ENCODE measurements around the gene IFI30. TPM values are rescaled to one million over a fixed set of nuclear protein-coding genes. Genes with fewer than 3 reads are reported as not detected.

The IFI30 gene
- total RNA-seq, 4 donors from 2014 or later = 10.0 to 50.8 (median 32.8) TPM

DNA sequence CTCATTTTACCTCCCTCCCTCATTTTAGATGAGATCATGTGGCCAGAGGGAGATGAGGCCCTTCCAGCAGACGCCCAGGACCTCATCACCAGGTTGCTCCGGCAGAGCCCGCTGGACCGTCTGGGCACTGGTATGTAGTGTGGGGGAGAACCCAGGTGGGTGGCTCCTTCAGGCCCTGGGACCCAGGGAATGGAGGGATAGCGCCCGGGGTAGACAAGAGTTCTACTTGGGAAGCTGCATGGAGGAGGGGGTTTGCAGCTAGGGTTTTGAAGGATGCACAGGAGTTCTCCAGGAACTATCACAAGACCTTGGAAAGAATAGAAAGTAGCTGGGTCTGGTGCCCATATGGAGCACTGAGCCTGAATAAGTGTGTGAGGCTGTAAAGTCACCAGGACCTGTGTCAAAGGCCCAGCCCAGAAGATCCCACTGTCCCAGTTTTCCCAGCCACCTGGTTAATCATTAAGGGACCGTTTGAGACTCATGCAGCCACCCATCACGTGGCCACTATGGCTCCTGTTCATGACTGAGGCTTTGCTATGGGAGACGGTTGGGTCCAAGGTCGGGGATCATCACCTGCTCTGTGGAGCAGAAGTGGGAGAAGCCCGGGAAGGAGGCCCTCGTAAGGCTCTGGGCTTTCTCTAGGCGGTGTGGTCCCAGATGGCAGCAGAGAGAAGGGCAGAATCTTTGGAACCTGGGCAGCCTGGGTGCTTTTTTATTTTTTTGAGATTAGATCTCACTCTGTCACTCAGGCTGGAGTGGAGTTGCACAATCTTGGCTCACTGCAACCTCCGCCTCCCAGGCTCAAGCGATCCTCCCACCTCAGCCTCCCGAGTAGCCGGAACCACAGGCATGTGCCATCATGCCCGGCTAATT is 37.7 kb upstream of the IFI30 start:
- peaks cover 0 to 18% (median 11%) of the 10 kb centered on the region in 4 donors for H3K4me1 ChIP-seq
- peak overlapping the region; percentile 60 to 82 (median 74) for H3K27ac ChIP-seq
- H3K4me3 ChIP-seq = no peak overlapping the region
- in situ Hi-C loops (cut with MboI; ENCODE audit: low pct_ligation_motif_present in 1 of 4, low pct_unique_long_range_greater_than_20kb in 1 of 4, low sequenced_read_pairs in 3 of 4) = no loop called here
- H3K36me3 ChIP-seq = peaks cover 0 to 26% (median 11%) of the 10 kb centered on the region in 4 donors
- TF ChIP-seq POLR2A (IDR thresholded peaks at IDR 0.05) (no peak), EP300 (IDR thresholded peaks at IDR 0.05; ENCODE audit: low read depth) (peak; percentile 42)
- H3K9me3 ChIP-seq = no peaks in the 10 kb centered on the region
- H3K27me3 ChIP-seq = no peaks in the 10 kb centered on the region
- peak; percentile 79 for DNase-seq
- 66 to 80% methylated on average over 2 to 18 of the region's 18 CpGs for WGBS, 2 donors (ENCODE audit: low coverage in 1 of 2)
- intact Hi-C loops (cut with DNase I; ENCODE audit: low total_unique reads) = no loop called here

- peaks cover 0 to 18% (median 11%) of the 10 kb centered on the region in 4 donors for H3K4me1 ChIP-seq
- H3K27me3 ChIP-seq = no peaks in the 10 kb centered on the region
- TF ChIP-seq POLR2A (IDR thresholded peaks at IDR 0.05) = no peak
- no peak for TF ChIP-seq POLR2AphosphoS5 (IDR thresholded peaks at IDR 0.05)
- no peak for TF ChIP-seq EP300 (IDR thresholded peaks at IDR 0.05; ENCODE audit: low read depth)
- TF ChIP-seq, protein P1, sequence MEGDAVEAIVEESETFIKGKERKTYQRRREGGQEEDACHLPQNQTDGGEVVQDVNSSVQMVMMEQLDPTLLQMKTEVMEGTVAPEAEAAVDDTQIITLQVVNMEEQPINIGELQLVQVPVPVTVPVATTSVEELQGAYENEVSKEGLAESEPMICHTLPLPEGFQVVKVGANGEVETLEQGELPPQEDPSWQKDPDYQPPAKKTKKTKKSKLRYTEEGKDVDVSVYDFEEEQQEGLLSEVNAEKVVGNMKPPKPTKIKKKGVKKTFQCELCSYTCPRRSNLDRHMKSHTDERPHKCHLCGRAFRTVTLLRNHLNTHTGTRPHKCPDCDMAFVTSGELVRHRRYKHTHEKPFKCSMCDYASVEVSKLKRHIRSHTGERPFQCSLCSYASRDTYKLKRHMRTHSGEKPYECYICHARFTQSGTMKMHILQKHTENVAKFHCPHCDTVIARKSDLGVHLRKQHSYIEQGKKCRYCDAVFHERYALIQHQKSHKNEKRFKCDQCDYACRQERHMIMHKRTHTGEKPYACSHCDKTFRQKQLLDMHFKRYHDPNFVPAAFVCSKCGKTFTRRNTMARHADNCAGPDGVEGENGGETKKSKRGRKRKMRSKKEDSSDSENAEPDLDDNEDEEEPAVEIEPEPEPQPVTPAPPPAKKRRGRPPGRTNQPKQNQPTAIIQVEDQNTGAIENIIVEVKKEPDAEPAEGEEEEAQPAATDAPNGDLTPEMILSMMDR (IDR thresholded peaks at IDR 0.05) = no peak
- H3K36me3 ChIP-seq = peaks cover 0 to 27% (median 13%) of the 10 kb centered on the region in 4 donors
- intact Hi-C loops (cut with DNase I; ENCODE audit: low total_unique reads) (no loop called here), in situ Hi-C loops (cut with MboI; ENCODE audit: low pct_ligation_motif_present in 1 of 4, low pct_unique_long_range_greater_than_20kb in 1 of 4, low sequenced_read_pairs in 3 of 4) (no loop called here)
- DNase-seq = no peak
- no peaks in the 10 kb centered on the region for H3K9me3 ChIP-seq
- H3K4me3 ChIP-seq = no peak overlapping the region
- no peak overlapping the region for H3K27ac ChIP-seq
- 55% methylated on average over 5 of the region's 11 CpGs; no CpG with 5 or more reads in 1 of the 2 donors for WGBS, 2 donors (ENCODE audit: low coverage in 1 of 2)
Observed at GRCh38 chr19:18137242-18137641, 36.4 kb upstream of the IFI30 start.

DNA sequence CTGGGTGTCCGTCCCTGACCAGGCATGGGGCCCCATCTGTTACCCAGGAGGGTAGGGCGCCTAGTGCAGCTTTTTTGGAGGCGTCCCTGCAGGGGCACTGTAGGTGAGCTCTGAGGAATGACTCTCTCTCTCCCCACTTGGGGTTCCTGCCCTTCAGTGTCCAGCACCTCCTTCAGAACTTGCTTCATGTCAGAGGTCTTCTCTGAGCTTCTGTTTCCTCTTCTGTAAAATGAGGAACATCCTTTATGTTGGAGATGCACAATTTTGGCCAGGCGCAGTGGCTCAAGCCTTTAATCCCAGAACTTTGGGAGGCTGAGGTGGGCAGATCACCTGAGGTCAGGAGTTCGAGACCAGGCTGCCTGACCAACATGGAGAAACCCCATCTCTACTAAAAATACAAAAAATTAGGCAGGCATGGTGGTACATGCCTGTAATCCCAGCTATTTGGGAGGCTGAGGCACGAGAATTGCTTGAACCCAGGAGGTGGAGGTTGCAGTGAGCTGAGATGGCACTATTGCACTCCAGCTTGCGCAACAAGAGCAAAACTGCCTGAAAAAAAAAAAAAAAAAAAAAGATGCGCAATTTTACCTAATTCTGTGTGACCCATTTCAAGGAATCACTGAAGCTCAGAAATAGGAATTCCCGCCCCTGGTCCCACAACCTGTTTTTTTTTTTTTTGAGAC is 35.8 kb upstream of the IFI30 start:
- TF ChIP-seq, protein P1 (IDR thresholded peaks at IDR 0.05) = no peak
- no peak for TF ChIP-seq EP300 (IDR thresholded peaks at IDR 0.05; ENCODE audit: low read depth)
- TF ChIP-seq POLR2A (IDR thresholded peaks at IDR 0.05) = no peak
- no peak for TF ChIP-seq POLR2AphosphoS5 (IDR thresholded peaks at IDR 0.05)
- in situ Hi-C loops (cut with MboI; ENCODE audit: low pct_ligation_motif_present in 1 of 4, low pct_unique_long_range_greater_than_20kb in 1 of 4, low sequenced_read_pairs in 3 of 4) (no loop called here), intact Hi-C loops (cut with DNase I; ENCODE audit: low total_unique reads) (no loop called here)
- 88 to 92% methylated on average over 4 to 9 of the region's 9 CpGs for WGBS, 2 donors (ENCODE audit: low coverage in 1 of 2)
- no peak overlapping the region for H3K4me3 ChIP-seq
- H3K36me3 ChIP-seq = peaks cover 0 to 31% (median 11%) of the 10 kb centered on the region in 4 donors
- no peaks in the 10 kb centered on the region for H3K27me3 ChIP-seq
- H3K9me3 ChIP-seq = no peaks in the 10 kb centered on the region
- no peak overlapping the region for H3K27ac ChIP-seq
- peaks cover 0 to 18% (median 11%) of the 10 kb centered on the region in 4 donors for H3K4me1 ChIP-seq
- DNase-seq = no peak

DNA sequence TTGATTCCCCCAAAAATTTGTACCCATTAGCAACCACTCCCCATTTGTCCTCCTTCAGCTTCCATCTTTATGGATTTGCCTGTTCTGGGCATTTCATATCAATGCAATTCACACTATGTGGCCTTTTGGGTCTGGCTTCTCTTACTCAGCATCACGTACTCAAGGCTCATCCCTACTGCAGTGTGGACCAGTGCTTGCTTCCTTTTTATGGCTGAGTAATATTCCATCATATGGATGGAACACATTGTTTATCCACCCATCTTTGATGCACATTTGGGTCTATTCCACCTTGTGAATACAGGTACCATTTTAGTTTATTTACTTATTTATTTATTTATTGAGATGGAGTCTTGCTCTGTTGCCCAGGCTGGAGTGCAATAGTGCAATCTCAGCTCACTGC is 33.1 kb upstream of the IFI30 start:
- no peak overlapping the region for H3K27ac ChIP-seq
- intact Hi-C loops (cut with DNase I; ENCODE audit: low total_unique reads) = no loop called here
- no peak overlapping the region for H3K4me3 ChIP-seq
- H3K27me3 ChIP-seq = no peaks in the 10 kb centered on the region
- WGBS, 2 donors (ENCODE audit: low coverage in 1 of 2) = 90 to 97% methylated on average over 1 of the region's 1 CpG
- peaks cover 0 to 50% (median 18%) of the 10 kb centered on the region in 4 donors for H3K36me3 ChIP-seq
- in situ Hi-C loops (cut with MboI; ENCODE audit: low pct_ligation_motif_present in 1 of 4, low pct_unique_long_range_greater_than_20kb in 1 of 4, low sequenced_read_pairs in 3 of 4) = no loop called here
- no peaks in the 10 kb centered on the region for H3K9me3 ChIP-seq
- TF ChIP-seq EP300 (IDR thresholded peaks at IDR 0.05; ENCODE audit: low read depth) (no peak), POLR2AphosphoS5 (IDR thresholded peaks at IDR 0.05) (no peak), POLR2A (IDR thresholded peaks at IDR 0.05) (no peak)
- TF ChIP-seq, protein P1 (IDR thresholded peaks at IDR 0.05) = no peak
- H3K4me1 ChIP-seq = peaks cover 0 to 17% (median 7%) of the 10 kb centered on the region in 4 donors
- no peak for DNase-seq
